Fibroblast of lung (primary cell): ENCODE measurements around the gene TDRD7. TPM values are rescaled to one million over a fixed set of nuclear protein-coding genes. Genes with fewer than 3 reads are reported as not detected.

Experiments
- DNase-seq, 2 donors: peaks; one replicate each; pipeline versions ENCODE4 v3.0.0 to v3.0.0-alpha.2; 2010; ENCODE audit warnings: low read depth in 2 of 2
- H2AFZ ChIP-seq: 2 replicates; pipeline ENCODE4 v1.5.1; 2012; ENCODE audit warnings: low read length, control low read depth, inconsistent platforms
- H3K27ac ChIP-seq: 2 replicates; pipeline ENCODE4 v1.5.1; 2011; ENCODE audit warnings: low read length, control low read depth; ENCODE audit not compliant: insufficient read depth
- H3K27me3 ChIP-seq: 2 replicates; pipeline ENCODE4 v1.5.1; 2011; ENCODE audit warnings: mild to moderate bottlenecking, low read length; ENCODE audit not compliant: control insufficient read depth, insufficient read depth
- H3K36me3 ChIP-seq: 2 replicates; pipeline ENCODE4 v1.5.1; 2011; ENCODE audit warnings: low read length; ENCODE audit not compliant: control insufficient read depth, insufficient read depth
- H3K4me1 ChIP-seq: 2 replicates; pipeline ENCODE4 v1.5.1; 2011; ENCODE audit warnings: low read length; ENCODE audit not compliant: control insufficient read depth, insufficient read depth; ENCODE audit errors: extremely low read depth
- H3K4me2 ChIP-seq: 2 replicates; pipeline ENCODE4 v1.5.1; 2011; ENCODE audit warnings: low read length, control low read depth; ENCODE audit not compliant: insufficient read depth; ENCODE audit errors: extremely low read depth
- H3K4me3 ChIP-seq, 4 experiments: fragments of 200-600 bp in 1 of 4; sonication (generic) in 1 of 4; replicated peaks in 1 of 4; 2 replicates each; pipeline ENCODE4 v1.5.1; 2011 to 2016; ENCODE audit warnings: low read length in 4 of 4, low read depth in 3 of 4, mild to moderate bottlenecking in 3 of 4, control low read depth in 2 of 4, inconsistent platforms in 1 of 4, mixed read lengths in 1 of 4; ENCODE audit not compliant: insufficient read depth in 1 of 4; ENCODE audit errors: control extremely low read depth in 1 of 4
- H3K79me2 ChIP-seq: 2 replicates; pipeline ENCODE4 v1.5.1; 2012; ENCODE audit warnings: mild to moderate bottlenecking, low read length, inconsistent platforms; ENCODE audit not compliant: control insufficient read depth, insufficient read depth
- H3K9ac ChIP-seq: 2 replicates; pipeline ENCODE4 v1.5.1; 2011; ENCODE audit warnings: mild to moderate bottlenecking, low read length, control low read depth; ENCODE audit not compliant: insufficient read depth
- H3K9me3 ChIP-seq: 2 replicates; pipeline ENCODE4 v1.5.1; 2012; ENCODE audit warnings: low read depth, low read length; ENCODE audit not compliant: control insufficient read depth, insufficient read depth
- H4K20me1 ChIP-seq: 2 replicates; pipeline ENCODE4 v1.5.1; 2011; ENCODE audit warnings: low read length; ENCODE audit not compliant: control insufficient read depth, insufficient read depth; ENCODE audit errors: extremely low read depth
- EZH2 ChIP-seq: IDR thresholded peaks from 2 replicates; pipeline ENCODE4 v1.5.1; 2012; ENCODE audit warnings: low read length, control low read depth, mild to moderate bottlenecking; ENCODE audit errors: missing control alignments
- polyA plus RNA-seq, 2 donors: library from polyadenylated mRNA; depleted of rRNA in 1 of 2; stranded (reverse) in 1 of 2; unstranded in 1 of 2; fragments of >200 nt; gene quantifications; 2 replicates each; pipeline ENCODE4 v1.2.1, GENCODE V29; 2011 to 2012; ENCODE audit warnings: missing spikeins in 1 of 2
- total RNA-seq: library from RNA; depleted of rRNA; stranded (reverse); fragments of >200 nt; gene quantifications from 2 replicates; pipeline ENCODE4 v1.2.1, GENCODE V29; 2014
- TF ChIP-seq, protein P1 (sequence below), 2 donors: IDR thresholded peaks in 1 of 2; conservative IDR thresholded peaks in 1 of 2; 1 replicate in 1 of 2; 2 replicates in 1 of 2; pipeline ENCODE4 v1.5.1; 2011 to 2012; ENCODE audit warnings: low read length in 2 of 2, control low read depth in 1 of 2, inconsistent platforms in 1 of 2, low read depth in 1 of 2, mild to moderate bottlenecking in 1 of 2

TDRD7 gene
- total and polyA plus RNA-seq, 2 donors (not counting 1 experiment from before 2014, with no cell fraction given): 9.8 to 14.7 TPM

DNA sequence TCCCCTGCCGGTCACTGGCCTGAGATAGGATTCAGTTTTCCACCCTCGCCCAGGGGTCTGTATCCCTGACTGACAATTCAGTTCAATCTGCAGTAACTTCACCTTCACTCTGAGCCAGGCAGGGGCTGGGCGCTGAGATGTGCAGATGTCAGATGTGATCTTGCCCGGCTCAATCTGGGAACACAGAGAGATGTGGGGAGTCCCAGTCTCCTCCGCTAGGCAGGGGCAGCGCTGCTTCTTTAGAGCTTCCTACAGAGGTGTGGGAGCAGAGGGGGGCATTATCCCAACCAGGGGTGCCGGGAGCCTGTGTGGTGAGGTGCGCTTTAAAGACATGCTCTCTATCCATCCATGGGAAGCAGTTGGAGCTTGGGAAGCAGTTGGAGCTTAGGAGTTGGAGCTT, 104.2 kb downstream of the TDRD7 start:
- Histone ChIP-seq H2AFZ (no peak overlapping the region), H3K27ac (no peak overlapping the region), H3K9me3 (no peaks in the 10 kb centered on the region), H3K4me2 (no peak overlapping the region), H3K36me3 (no peaks in the 10 kb centered on the region), H3K79me2 (no peaks in the 10 kb centered on the region), H3K9ac (no peak overlapping the region), H3K4me1 (peaks cover 3% of the 10 kb centered on the region), H4K20me1 (no peaks in the 10 kb centered on the region), H3K27me3 (no peaks in the 10 kb centered on the region), H3K4me3 (no peak overlapping the region)
- TF ChIP-seq, protein P1, sequence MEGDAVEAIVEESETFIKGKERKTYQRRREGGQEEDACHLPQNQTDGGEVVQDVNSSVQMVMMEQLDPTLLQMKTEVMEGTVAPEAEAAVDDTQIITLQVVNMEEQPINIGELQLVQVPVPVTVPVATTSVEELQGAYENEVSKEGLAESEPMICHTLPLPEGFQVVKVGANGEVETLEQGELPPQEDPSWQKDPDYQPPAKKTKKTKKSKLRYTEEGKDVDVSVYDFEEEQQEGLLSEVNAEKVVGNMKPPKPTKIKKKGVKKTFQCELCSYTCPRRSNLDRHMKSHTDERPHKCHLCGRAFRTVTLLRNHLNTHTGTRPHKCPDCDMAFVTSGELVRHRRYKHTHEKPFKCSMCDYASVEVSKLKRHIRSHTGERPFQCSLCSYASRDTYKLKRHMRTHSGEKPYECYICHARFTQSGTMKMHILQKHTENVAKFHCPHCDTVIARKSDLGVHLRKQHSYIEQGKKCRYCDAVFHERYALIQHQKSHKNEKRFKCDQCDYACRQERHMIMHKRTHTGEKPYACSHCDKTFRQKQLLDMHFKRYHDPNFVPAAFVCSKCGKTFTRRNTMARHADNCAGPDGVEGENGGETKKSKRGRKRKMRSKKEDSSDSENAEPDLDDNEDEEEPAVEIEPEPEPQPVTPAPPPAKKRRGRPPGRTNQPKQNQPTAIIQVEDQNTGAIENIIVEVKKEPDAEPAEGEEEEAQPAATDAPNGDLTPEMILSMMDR (conservative IDR thresholded peaks at IDR 0.05 in 1 of 2, IDR thresholded peaks at IDR 0.05 in 1 of 2; ENCODE audit: low read depth in 1 of 2, low read length in 2 of 2): no peak
- TF ChIP-seq EZH2: no peak
- no peak for DNase-seq

DNA sequence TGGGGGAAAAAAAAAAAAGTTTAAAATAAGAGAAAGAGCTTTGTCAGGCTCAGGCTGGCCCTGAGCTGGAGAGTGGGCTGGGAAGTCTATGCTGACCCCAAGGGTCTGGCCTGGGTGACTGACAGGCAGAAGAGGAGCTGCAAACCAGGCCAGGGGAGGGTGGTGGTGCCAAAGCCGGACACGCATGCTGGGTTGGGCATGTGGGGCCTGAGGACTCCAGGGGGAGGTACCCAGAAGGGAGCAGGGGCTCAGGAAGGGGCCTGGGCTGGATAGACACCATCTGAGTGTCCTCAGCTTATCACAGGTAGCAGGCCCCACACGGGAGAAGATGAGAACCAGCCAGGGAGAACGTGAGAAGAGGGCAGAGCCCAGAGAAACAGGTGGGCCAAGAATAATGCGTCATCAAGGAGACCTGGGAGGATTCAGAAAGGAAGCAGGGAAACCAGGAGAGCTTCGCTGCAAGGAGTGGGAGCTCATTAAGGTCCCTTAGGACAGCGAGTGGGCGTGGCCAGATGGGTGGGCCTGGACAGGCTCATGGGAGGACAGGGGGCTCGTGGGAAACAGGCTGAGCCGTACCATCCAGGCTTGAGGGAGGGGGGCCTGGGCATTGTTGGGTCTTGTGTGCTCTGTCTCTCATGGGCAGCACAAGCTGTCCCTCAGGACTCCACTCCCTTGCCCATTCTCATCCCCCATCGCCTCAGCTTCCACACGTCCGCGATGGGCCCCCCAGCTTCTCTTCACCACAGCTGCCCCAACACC, 105.6 kb downstream of the TDRD7 start:
- no peak for DNase-seq
- H3K4me2 ChIP-seq: no peak overlapping the region
- no peak for TF ChIP-seq EZH2
- TF ChIP-seq, protein P1 (conservative IDR thresholded peaks at IDR 0.05 in 1 of 2, IDR thresholded peaks at IDR 0.05 in 1 of 2; ENCODE audit: low read depth in 1 of 2, low read length in 2 of 2): no peak
- no peak overlapping the region for H3K9ac ChIP-seq
- no peaks in the 10 kb centered on the region for H3K9me3 ChIP-seq
- H3K79me2 ChIP-seq: no peaks in the 10 kb centered on the region
- no peaks in the 10 kb centered on the region for H4K20me1 ChIP-seq
- no peak overlapping the region for H2AFZ ChIP-seq
- no peaks in the 10 kb centered on the region for H3K36me3 ChIP-seq
- no peak overlapping the region for H3K4me3 ChIP-seq
- no peak overlapping the region for H3K27ac ChIP-seq
- peaks cover 3% of the 10 kb centered on the region for H3K4me1 ChIP-seq
- no peaks in the 10 kb centered on the region for H3K27me3 ChIP-seq

DNA sequence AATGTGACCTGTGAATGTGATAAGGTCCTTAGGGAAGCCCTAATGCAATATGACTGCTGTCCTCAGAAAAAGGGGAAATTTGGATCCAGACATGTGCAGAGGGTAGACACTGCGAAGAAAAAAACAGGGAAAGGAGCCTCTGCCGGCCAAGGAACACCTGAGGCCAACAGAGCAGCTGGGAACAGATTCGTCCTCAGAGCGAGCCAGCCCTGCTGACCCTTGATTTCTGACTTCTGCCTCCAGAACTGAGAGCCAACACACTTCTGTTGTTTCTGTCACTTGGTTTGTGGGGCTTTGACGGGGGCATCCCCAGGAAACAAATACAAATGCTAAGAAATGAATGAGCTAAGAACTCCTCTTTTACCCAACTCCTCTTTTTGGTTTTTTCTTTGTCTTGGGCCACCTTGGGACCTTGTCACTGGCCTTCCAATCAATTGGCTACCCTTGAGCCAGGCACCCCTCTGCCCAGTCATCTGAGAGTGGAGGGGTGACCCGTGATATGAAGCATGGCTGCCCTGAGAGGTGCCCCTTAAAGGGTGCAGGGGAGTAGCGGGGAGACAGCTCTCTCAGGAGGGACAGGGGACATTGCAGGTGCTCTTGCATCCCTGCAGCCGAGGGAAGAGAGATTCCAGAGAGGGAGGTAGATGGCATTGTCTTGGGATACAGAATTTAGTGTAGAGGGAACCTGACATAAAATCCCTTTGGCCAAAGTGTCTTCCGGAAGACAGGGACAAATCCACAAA, 106.4 kb downstream of the TDRD7 start:
- Histone ChIP-seq H3K36me3 (no peaks in the 10 kb centered on the region), H4K20me1 (no peaks in the 10 kb centered on the region), H3K27me3 (no peaks in the 10 kb centered on the region), H3K4me1 (peaks cover 3% of the 10 kb centered on the region), H2AFZ (no peak overlapping the region), H3K9me3 (no peaks in the 10 kb centered on the region), H3K9ac (no peak overlapping the region), H3K79me2 (no peaks in the 10 kb centered on the region), H3K4me3 (no peak overlapping the region), H3K27ac (no peak overlapping the region), H3K4me2 (peak overlapping the region; percentile 33)
- no peak for DNase-seq
- TF ChIP-seq, protein P1 (conservative IDR thresholded peaks at IDR 0.05 in 1 of 2, IDR thresholded peaks at IDR 0.05 in 1 of 2; ENCODE audit: low read depth in 1 of 2, low read length in 2 of 2): no peak
- no peak for TF ChIP-seq EZH2
